Parathyroid adenoma (tissue), 2 donors: ENCODE results near the gene ITGB7.

Experiments
- H2AFZ ChIP-seq: fragments of 300-600 bp; sonication (generic); one replicate; pipeline ENCODE4 v1.7.0; 2017; ENCODE audit warnings: antibody characterized with exemption, mild to moderate bottlenecking
- H3K27ac ChIP-seq: fragments of 300-600 bp; sonication (generic); one replicate; pipeline ENCODE4 v1.7.0; 2017
- H3K27me3 ChIP-seq: fragments of 300-600 bp; sonication (generic); one replicate; pipeline ENCODE4 v1.7.0; 2017; ENCODE audit warnings: low read length; ENCODE audit not compliant: control insufficient read depth, insufficient read depth
- H3K36me3 ChIP-seq: fragments of 300-600 bp; sonication (generic); one replicate; pipeline ENCODE4 v1.7.0; 2017; ENCODE audit warnings: low read length; ENCODE audit not compliant: control insufficient read depth, insufficient read depth
- H3K4me1 ChIP-seq: fragments of 300-600 bp; sonication (generic); one replicate; pipeline ENCODE4 v1.7.0; 2017; ENCODE audit warnings: control low read depth
- H3K4me2 ChIP-seq: fragments of 300-600 bp; sonication (generic); one replicate; pipeline ENCODE4 v1.7.0; 2017; ENCODE audit warnings: low read length
- H3K4me3 ChIP-seq: fragments of 300-600 bp; sonication (generic); one replicate; pipeline ENCODE4 v1.7.0; 2017; ENCODE audit warnings: low read depth, low read length
- H3K79me2 ChIP-seq: fragments of 300-600 bp; sonication (generic); one replicate; pipeline ENCODE4 v1.7.0; 2017; ENCODE audit warnings: control low read depth
- H3K9ac ChIP-seq: fragments of 300-600 bp; sonication (generic); one replicate; pipeline ENCODE4 v1.7.0; 2017; ENCODE audit warnings: mild to moderate bottlenecking
- H3K9me3 ChIP-seq: fragments of 300-600 bp; sonication (generic); one replicate; pipeline ENCODE4 v1.7.0; 2017; ENCODE audit warnings: low read length; ENCODE audit not compliant: control insufficient read depth
- TF ChIP-seq, protein P1 (sequence below): fragments of 300-600 bp; sonication (generic); IDR thresholded peaks from one replicate; pipeline ENCODE4 v1.7.0; 2017; ENCODE audit warnings: antibody characterized with exemption, mild to moderate bottlenecking
- donor health status: primary hyperparathyroidism.

Gene ITGB7

DNA sequence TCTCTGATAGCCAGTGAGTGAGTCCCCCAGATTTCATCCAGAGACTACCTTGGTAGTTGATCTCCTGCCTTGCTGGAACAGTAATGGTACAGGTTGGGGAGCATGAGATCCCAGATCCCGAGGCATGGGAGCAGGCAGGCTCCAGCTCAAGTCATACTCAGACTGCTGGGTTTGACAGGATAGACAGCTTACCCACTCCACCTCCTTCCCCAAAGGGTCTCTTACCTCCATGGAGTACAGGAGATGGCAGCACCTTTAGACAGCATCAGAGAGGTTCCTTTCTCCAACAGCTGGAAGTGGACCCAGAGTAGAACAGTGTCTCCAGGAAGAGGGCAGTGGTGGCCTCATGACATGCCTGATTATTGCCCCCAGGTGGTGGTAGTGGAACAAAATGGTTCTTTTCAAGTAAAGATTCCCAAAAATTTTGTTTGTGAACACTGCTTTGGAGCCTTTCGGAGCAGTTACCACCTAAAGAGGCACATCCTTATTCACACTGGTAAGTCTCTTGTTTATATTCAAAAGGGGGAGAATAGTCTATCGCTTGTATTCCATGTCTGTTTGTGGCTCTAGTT, 21.4 kb downstream of the ITGB7 start:
- H3K9ac ChIP-seq, result no peak overlapping the region
- no peaks in the 10 kb centered on the region for H3K9me3 ChIP-seq
- no peaks in the 10 kb centered on the region for H3K36me3 ChIP-seq
- no peak overlapping the region for H2AFZ ChIP-seq
- TF ChIP-seq, protein P1, sequence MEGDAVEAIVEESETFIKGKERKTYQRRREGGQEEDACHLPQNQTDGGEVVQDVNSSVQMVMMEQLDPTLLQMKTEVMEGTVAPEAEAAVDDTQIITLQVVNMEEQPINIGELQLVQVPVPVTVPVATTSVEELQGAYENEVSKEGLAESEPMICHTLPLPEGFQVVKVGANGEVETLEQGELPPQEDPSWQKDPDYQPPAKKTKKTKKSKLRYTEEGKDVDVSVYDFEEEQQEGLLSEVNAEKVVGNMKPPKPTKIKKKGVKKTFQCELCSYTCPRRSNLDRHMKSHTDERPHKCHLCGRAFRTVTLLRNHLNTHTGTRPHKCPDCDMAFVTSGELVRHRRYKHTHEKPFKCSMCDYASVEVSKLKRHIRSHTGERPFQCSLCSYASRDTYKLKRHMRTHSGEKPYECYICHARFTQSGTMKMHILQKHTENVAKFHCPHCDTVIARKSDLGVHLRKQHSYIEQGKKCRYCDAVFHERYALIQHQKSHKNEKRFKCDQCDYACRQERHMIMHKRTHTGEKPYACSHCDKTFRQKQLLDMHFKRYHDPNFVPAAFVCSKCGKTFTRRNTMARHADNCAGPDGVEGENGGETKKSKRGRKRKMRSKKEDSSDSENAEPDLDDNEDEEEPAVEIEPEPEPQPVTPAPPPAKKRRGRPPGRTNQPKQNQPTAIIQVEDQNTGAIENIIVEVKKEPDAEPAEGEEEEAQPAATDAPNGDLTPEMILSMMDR, result peak; percentile 18
- no peaks in the 10 kb centered on the region for H3K27me3 ChIP-seq
- H3K27ac ChIP-seq, result no peak overlapping the region
- no peak overlapping the region for H3K4me3 ChIP-seq
- peaks cover 6% of the 10 kb centered on the region for H3K79me2 ChIP-seq
- peaks cover 49% of the 10 kb centered on the region for H3K4me1 ChIP-seq
- H3K4me2 ChIP-seq, result no peak overlapping the region

DNA sequence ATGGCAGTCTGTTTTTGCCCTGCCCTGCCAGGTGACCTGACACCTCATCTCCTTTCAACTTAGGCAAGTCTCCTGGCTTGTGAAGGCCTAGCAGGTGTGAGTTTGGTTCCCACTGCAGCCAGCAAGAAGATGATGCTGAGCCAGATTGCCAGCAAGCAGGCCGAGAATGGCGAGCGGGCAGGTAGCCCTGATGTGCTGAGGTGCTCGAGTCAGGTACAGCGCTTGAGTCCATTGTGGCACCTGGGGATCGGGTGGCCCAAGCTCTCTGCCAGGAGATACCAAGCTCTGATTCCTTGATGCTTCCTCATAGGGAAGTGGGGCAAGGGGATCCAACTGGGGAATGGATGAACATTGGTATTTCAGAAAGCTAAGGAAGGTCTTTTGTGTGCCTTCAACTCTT, 22.2 kb downstream of the ITGB7 start:
- TF ChIP-seq, protein P1, result no peak
- Histone ChIP-seq H3K9me3 (no peaks in the 10 kb centered on the region), H3K79me2 (peaks cover 6% of the 10 kb centered on the region), H3K27me3 (no peaks in the 10 kb centered on the region), H3K4me3 (no peak overlapping the region), H3K27ac (no peak overlapping the region), H2AFZ (no peak overlapping the region), H3K9ac (no peak overlapping the region), H3K36me3 (no peaks in the 10 kb centered on the region), H3K4me1 (peaks cover 50% of the 10 kb centered on the region), H3K4me2 (no peak overlapping the region)

DNA sequence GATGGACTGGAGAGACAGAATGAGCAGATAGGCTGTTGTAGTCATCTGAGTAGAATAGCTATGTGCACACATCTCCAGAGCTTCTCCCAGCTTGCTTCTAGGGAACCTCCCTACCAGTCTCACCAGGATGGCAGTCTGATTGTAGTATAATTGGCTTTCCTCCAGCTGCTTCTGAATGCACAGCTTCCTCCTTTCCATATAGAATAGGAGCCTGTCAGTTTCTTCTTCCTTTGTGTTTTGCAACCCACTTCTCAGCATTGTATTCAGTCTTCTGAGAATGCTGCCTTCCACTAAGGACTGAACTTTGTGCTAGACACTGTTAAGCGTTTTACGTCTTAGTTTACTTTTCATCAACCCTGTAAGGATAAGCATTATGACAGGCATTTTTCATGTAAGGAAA, 24.1 kb downstream of the ITGB7 start:
- TF ChIP-seq, protein P1, result no peak
- H3K4me3 ChIP-seq, result no peak overlapping the region
- H3K4me1 ChIP-seq, result peaks cover 54% of the 10 kb centered on the region
- H3K9me3 ChIP-seq, result no peaks in the 10 kb centered on the region
- H3K36me3 ChIP-seq, result no peaks in the 10 kb centered on the region
- peaks cover 10% of the 10 kb centered on the region for H3K79me2 ChIP-seq
- H3K4me2 ChIP-seq, result peak overlapping the region; percentile 25
- no peak overlapping the region for H3K9ac ChIP-seq
- no peaks in the 10 kb centered on the region for H3K27me3 ChIP-seq
- H3K27ac ChIP-seq, result no peak overlapping the region
- H2AFZ ChIP-seq, result no peak overlapping the region

DNA sequence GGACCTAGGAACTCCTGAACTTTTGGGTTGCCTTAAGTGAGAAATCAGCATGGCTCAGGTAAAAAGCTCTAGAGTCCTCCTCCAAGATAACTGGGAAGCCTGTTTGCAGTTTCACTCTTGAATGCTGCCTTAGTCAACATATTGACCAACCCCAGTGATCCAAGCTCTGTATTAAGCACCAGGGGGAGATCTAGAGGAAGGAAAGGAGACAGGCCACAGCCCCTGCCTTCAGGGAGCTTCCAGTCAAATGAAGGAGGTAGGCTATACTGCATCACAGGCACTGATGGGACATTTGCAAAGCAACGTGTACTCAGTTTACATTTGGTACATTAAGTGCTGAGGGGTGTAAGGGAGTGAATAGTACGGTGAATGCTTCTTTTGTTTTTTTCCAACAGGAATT, 25.1 kb downstream of the ITGB7 start:
- no peak overlapping the region for H2AFZ ChIP-seq
- TF ChIP-seq, protein P1, result no peak
- no peak overlapping the region for H3K9ac ChIP-seq
- peak overlapping the region; percentile 79 for H3K4me2 ChIP-seq
- no peaks in the 10 kb centered on the region for H3K36me3 ChIP-seq
- no peak overlapping the region for H3K27ac ChIP-seq
- H3K4me3 ChIP-seq, result peak overlapping the region; percentile 72
- H3K4me1 ChIP-seq, result peaks cover 50% of the 10 kb centered on the region
- no peaks in the 10 kb centered on the region for H3K9me3 ChIP-seq
- peaks cover 10% of the 10 kb centered on the region for H3K79me2 ChIP-seq
- H3K27me3 ChIP-seq, result no peaks in the 10 kb centered on the region
